Mammary epithelial cell (primary cell): ENCODE measurements around the gene WNK1.
"Not testable (repeated sequence)": the region's sequence is repeated elsewhere in the genome, so short reads cannot be mapped to it uniquely, and the experiment has no call there.

ENCODE experiments used
- CTCF ChIP-seq, 2 donors: IDR thresholded peaks in 1 of 2; conservative IDR thresholded peaks in 1 of 2; 2 replicates each; pipeline ENCODE4 v1.5.1; 2011 to 2012; ENCODE audit warnings: inconsistent platforms in 2 of 2, low read length in 2 of 2, mild to moderate bottlenecking in 2 of 2, control low read depth in 1 of 2, low read depth in 1 of 2; ENCODE audit not compliant: insufficient read depth in 1 of 2; ENCODE audit errors: extremely low read depth in 1 of 2
- EZH2 ChIP-seq: IDR thresholded peaks from 2 replicates; pipeline ENCODE4 v1.6.1; 2012; ENCODE audit warnings: low read length, inconsistent platforms, borderline replicate concordance

- not testable (repeated sequence) for TF ChIP-seq CTCF (conservative IDR thresholded peaks at IDR 0.05 in 1 of 2, IDR thresholded peaks at IDR 0.05 in 1 of 2; ENCODE audit: extremely low read depth in 1 of 2, insufficient read depth in 1 of 2, low read depth in 1 of 2, low read length in 2 of 2); EZH2
Measured at GRCh38 chr12:788762-789161, 36.4 kb downstream of the WNK1 start.
